Stimulated activated CD4-positive, alpha-beta T cell treated with anti-CD3 and anti-CD28 coated beads, TNF-alpha, amount 100 ng/mL, for 24 hours (primary cell): ENCODE measurements around the gene ADA.
"Not testable (repeated sequence)": the region's sequence is repeated elsewhere in the genome, so short reads cannot be mapped to it uniquely, and the experiment has no call there.

Experiments used
- DNase-seq, 3 experiments: peaks; one replicate each; pipeline ENCODE4 v3.0.0-alpha.2; 2020; ENCODE audit warnings: low read depth in 3 of 3

The ADA gene

GRCh38 chr20:44678990-44679611, 27.6 kb upstream of the ADA start:
- no peak for DNase-seq

- DNase-seq = no peak
Observed at GRCh38 chr20:44678242-44678641, 26.7 kb upstream of the ADA start.

- not testable (repeated sequence) for DNase-seq
Observed at GRCh38 chr20:44672318-44672902, 20.9 kb upstream of the ADA start.

- DNase-seq = peak; percentile 27 to 66 (median 51)
Observed at GRCh38 chr20:44671541-44671940, 20.0 kb upstream of the ADA start.

GRCh38 chr20:44670851-44671250, 19.4 kb upstream of the ADA start:
- not testable (repeated sequence) for DNase-seq

GRCh38 chr20:44666066-44666465, 14.6 kb upstream of the ADA start:
- no peak for DNase-seq

- DNase-seq = no peak
Observed at GRCh38 chr20:44664131-44664530, 12.6 kb upstream of the ADA start.

GRCh38 chr20:44662261-44662660, 10.8 kb upstream of the ADA start:
- DNase-seq = no peak

- no peak for DNase-seq
Observed at GRCh38 chr20:44660581-44660980, 9.1 kb upstream of the ADA start.

GRCh38 chr20:44659931-44660330, 8.4 kb upstream of the ADA start:
- no peak for DNase-seq

GRCh38 chr20:44658810-44659209, 7.3 kb upstream of the ADA start:
- no peak for DNase-seq

GRCh38 chr20:44657875-44658274, 6.4 kb upstream of the ADA start:
- no peak for DNase-seq

- DNase-seq = no peak
Observed at GRCh38 chr20:44656448-44656847, 4.9 kb upstream of the ADA start.

- not testable (repeated sequence) for DNase-seq
Observed at GRCh38 chr20:44654210-44654609, 2.7 kb upstream of the ADA start.

- DNase-seq = no peak
Observed at GRCh38 chr20:44653546-44653945, 2.0 kb upstream of the ADA start.

GRCh38 chr20:44651434-44651683, 140 bp downstream of the ADA start:
- DNase-seq = no peak

GRCh38 chr20:44650771-44651433, 597 bp downstream of the ADA start:
- peak in 1 of 3 experiments; percentile 35 for DNase-seq

GRCh38 chr20:44649976-44650375, 1.5 kb downstream of the ADA start:
- DNase-seq = no peak

- DNase-seq = no peak
Observed at GRCh38 chr20:44649126-44649525, 2.4 kb downstream of the ADA start.

GRCh38 chr20:44648579-44648978, 2.9 kb downstream of the ADA start:
- no peak for DNase-seq

- no peak for DNase-seq
Observed at GRCh38 chr20:44648068-44648467, 3.4 kb downstream of the ADA start.

- no peak for DNase-seq
Observed at GRCh38 chr20:44646641-44647274, 4.7 kb downstream of the ADA start.

- no peak for DNase-seq
Observed at GRCh38 chr20:44646023-44646640, 5.4 kb downstream of the ADA start.
